GM12801 (cell line): ENCODE measurements around the gene KPNB1.

ENCODE experiments used
- TF ChIP-seq, protein P1 (sequence below): IDR thresholded peaks from one replicate; pipeline ENCODE4 v1.5.1; 2011; ENCODE audit warnings: control low read depth; ENCODE audit not compliant: insufficient read length; ENCODE audit errors: extremely low read depth

The KPNB1 gene

DNA sequence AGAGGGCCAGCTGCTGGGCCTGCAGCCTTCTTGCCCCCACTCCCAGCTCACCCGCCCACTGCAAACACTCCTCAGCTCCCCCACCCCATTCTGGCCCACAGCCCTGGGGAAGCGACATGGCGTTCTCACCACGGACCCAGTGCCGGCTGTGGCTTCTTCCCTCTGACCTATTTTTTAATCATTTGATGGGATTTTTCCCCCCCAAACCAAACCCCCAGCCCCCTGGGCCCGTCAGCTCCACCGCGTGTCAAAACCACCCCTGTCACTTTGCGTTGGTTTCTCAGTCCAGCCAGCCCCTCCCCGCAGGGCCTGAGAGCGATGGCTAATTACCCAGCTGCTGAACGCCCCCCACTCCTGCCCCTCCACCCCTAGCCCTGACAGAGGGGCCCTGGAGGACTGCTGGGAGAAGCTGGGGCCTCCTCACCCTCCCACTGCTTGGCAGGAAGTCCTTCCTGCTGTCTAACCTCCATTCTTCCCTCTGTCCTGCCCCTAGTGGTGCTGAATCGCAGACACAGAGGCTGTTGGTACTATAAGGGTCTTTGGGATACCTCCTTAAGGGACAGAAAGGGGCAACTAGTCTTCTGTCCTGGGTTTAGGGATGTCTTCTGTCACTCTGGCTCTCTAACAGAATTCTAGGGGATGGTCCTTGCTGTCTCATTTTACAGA is 75.9 kb downstream of the KPNB1 start:
- TF ChIP-seq, protein P1, sequence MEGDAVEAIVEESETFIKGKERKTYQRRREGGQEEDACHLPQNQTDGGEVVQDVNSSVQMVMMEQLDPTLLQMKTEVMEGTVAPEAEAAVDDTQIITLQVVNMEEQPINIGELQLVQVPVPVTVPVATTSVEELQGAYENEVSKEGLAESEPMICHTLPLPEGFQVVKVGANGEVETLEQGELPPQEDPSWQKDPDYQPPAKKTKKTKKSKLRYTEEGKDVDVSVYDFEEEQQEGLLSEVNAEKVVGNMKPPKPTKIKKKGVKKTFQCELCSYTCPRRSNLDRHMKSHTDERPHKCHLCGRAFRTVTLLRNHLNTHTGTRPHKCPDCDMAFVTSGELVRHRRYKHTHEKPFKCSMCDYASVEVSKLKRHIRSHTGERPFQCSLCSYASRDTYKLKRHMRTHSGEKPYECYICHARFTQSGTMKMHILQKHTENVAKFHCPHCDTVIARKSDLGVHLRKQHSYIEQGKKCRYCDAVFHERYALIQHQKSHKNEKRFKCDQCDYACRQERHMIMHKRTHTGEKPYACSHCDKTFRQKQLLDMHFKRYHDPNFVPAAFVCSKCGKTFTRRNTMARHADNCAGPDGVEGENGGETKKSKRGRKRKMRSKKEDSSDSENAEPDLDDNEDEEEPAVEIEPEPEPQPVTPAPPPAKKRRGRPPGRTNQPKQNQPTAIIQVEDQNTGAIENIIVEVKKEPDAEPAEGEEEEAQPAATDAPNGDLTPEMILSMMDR = no peak

DNA sequence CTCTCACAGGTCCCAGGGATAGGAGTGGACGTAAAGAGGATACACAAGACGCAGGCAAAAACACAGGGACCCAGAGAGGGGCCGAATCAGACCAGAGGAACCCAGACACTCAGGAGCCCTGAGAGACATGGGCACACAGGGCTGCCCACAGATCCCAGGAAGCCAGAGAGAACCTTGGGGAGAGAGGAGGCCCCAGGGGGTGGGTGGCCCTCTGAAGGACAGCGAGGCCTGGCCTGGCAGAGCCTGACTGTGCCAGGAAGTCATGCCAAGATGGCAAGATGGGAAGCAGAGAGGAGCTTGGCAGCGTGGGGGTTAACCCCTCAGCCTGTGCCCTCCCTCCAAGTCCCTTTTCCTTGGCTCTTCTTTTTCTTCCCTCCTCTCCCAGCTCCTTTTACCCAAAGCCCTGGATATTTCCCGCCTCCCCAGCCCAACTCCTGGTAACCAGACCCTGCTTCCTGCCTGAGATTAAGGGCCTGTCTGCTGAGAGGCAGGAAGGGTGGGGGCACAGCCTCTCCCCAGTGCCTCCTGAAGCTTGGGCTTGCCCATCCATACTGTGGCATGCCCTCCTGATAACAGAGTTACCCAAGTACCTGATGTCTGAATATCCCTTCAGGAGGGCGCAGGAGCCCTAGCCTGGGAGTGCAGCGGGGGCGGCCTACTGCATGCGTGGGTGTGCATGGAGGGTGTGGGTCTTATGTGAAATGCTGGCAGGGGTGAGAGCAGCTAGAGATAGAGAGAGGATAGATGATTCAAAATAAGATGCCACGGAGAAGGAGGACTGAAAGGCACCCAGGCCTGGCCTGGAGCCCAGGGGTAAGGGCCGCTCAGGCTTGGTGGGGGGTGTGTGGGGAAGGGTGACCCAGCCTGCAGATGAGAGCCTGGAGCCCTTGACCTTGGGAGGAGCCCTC is 77.3 kb downstream of the KPNB1 start:
- TF ChIP-seq, protein P1 = no peak

DNA sequence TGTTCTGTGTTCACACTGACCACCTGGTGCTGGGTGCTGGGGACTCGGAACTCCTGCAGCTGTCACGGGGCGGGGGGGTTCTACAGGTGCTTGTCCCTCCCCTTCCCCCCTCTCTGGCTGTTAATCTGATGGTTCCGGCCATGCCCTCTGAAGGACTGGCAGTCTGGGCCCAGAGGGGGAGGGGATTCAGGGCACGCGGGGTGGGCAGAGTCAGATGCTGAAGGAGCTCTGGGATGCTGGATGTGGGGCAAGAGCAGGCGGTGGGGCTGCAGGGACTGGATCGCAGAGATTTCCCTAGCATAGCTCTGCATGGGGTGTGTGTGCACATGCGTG is 78.0 kb downstream of the KPNB1 start:
- TF ChIP-seq, protein P1 = no peak

DNA sequence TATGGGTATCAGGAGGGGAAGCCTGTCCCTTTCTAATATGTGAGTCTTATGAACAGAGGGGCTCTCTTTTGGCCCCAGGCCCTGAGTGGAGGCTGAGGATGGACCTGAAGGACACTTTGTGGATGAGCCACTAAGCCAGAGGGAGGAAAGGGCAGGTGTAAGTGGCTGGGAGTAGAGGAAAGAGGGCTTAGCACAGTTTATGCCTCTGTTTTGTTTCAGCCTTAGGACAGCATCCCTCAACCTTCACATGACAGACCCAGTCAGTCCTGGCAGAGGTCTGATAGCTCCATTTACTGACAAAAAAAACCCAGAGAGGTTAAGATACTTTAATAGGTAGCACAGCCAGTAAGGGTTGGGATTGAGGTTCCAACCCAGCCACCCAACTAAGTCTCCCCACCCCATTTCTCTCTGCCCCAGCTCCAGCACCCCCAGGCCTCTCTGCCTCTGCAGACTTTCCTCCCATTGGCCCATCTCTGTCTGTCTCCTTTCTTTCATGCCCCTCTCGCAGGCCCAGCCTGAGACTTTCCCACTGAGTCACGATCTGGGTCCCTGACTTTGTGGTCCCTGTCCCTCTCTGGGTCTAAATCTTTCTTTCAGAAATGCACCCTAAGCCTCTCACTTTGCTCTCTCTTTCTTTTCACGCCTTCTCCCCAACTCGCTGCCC is 78.6 kb downstream of the KPNB1 start:
- TF ChIP-seq, protein P1 = no peak

DNA sequence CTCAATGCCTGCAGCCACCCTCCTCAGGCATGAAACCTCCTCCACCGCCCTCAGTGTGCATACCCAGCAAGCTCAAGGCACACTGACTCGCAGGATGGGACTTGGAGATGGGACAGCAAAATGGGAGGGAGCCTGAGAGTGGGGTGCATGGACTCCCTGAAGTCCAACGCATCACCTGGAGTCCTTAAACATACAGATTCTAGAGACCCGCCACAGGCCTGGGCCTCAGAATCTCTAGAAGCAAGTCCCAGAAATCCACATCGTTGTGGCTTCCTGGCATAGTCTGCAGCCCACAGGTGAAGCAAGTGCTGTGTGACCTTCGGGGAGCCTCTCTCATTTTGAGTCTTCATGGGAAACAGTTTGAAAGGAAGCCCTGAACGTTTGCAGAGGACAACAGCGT is 79.8 kb downstream of the KPNB1 start:
- TF ChIP-seq, protein P1 = no peak

DNA sequence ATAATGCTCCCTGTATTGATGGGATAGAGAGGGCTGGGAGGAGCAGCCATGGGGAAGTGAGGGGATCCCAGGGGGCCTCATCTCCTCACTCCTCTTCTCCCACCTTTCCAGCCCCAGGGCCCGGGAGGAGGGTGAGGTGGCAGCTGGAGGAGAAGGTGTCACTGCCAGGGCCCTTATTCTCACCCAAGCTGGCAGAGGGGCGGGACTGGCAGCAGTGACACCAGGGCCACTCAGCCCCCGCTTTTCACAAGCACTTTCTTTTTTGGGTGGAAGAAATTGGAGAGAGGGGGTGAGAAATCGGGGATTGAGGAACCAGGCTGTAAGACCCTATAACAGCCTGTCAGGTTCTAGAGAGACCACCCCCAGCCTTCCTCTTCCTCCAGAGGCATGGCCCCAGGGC is 81.0 kb downstream of the KPNB1 start:
- TF ChIP-seq, protein P1 = no peak

DNA sequence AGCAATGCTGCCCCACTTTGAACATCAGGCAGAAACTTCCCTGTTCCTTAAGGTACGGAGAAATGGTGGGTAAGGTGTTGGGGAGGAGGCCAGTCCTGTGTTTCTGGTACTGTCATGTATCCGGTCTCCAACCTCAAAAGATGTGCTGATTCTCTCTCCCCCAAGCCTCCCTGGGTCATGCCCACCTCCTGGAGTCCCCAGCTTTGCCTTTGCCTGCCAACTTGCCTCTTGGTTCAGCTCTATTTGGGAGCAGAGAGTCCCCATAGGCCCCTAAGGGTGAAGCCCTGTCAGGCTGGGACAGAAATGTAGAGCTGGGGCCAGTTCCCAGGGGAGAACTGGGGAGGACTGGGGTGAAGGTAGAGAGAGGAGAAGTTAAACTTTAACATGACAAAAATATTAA is 81.7 kb downstream of the KPNB1 start:
- TF ChIP-seq, protein P1 = no peak
